HepG2 (cell line): ENCODE results near the gene LRRC63. TPM values are rescaled to one million over a fixed set of nuclear protein-coding genes. Genes with fewer than 3 reads are reported as not detected.
A peak's percentile ranks its signal among the peaks of the same experiment; 100 is the strongest.

Experiments used
- CEBPB ChIP-seq: IDR thresholded peaks from 2 replicates; pipeline ENCODE4 v1.6.1; 2011; ENCODE audit warnings: low read depth, low read length, improper control_type of control experiment, borderline replicate concordance
- CEBPG ChIP-seq: IDR thresholded peaks from 2 replicates; pipeline ENCODE4 v1.6.1; 2016
- ETV6 ChIP-seq: sonication (generic); formaldehyde crosslinking; conservative IDR thresholded peaks from 2 replicates; pipeline ENCODE4 v1.4.0; 2020; ENCODE audit warnings: missing genetic modification reagents
- FOSL2 ChIP-seq: sonication (generic); formaldehyde crosslinking; IDR thresholded peaks from 2 replicates; pipeline ENCODE4 v1.4.0; 2020; ENCODE audit warnings: missing genetic modification reagents
- FOXJ3 ChIP-seq: sonication (generic); formaldehyde crosslinking; IDR thresholded peaks from 2 replicates; pipeline ENCODE4 v1.4.0; 2020; ENCODE audit warnings: missing genetic modification reagents, mild to moderate bottlenecking, borderline replicate concordance
- GABPA ChIP-seq, 2 experiments: IDR thresholded peaks; 2 replicates each; pipeline ENCODE4 v1.6.1; 2011 to 2016; ENCODE audit warnings: low read depth in 2 of 2, low read length in 1 of 2, missing biosample characterization in 1 of 2, missing genetic modification characterization in 1 of 2
- HMG20A ChIP-seq: IDR thresholded peaks from 2 replicates; pipeline ENCODE4 v1.6.1; 2016; ENCODE audit warnings: borderline replicate concordance
- NFIC ChIP-seq: IDR thresholded peaks from 2 replicates; pipeline ENCODE4 v1.6.1; 2012; ENCODE audit warnings: mild to moderate bottlenecking, low read length, inconsistent platforms
- NONO ChIP-seq, 2 experiments: fragments of 450-650 bp in 1 of 2; sonication (generic) in 1 of 2; formaldehyde crosslinking in 1 of 2; IDR thresholded peaks in 1 of 2; conservative IDR thresholded peaks in 1 of 2; 2 replicates each; pipeline versions ENCODE4 v1.6.1 to v1.8.0; 2017 to 2022; ENCODE audit warnings: mild to moderate bottlenecking in 1 of 2, missing genetic modification reagents in 1 of 2, moderate library complexity in 1 of 2
- RXRA ChIP-seq: sonication (generic); formaldehyde crosslinking; IDR thresholded peaks from 2 replicates; pipeline ENCODE4 v1.5.1; 2020; ENCODE audit warnings: missing genetic modification reagents
- SMAD1 ChIP-seq: sonication (generic); formaldehyde crosslinking; IDR thresholded peaks from 2 replicates; pipeline ENCODE4 v1.4.0; 2020; ENCODE audit warnings: missing genetic modification reagents, low read depth, mild to moderate bottlenecking, borderline replicate concordance
- TBX2 ChIP-seq: sonication (generic); formaldehyde crosslinking; IDR thresholded peaks from 2 replicates; pipeline ENCODE4 v1.5.0; 2020; ENCODE audit warnings: missing genetic modification reagents, mild to moderate bottlenecking, borderline replicate concordance
- ZNF335 ChIP-seq: sonication (generic); formaldehyde crosslinking; IDR thresholded peaks from 2 replicates; pipeline ENCODE4 v1.4.0; 2020; ENCODE audit warnings: missing genetic modification reagents
- ZNF607 ChIP-seq: sonication (generic); formaldehyde crosslinking; IDR thresholded peaks from 2 replicates; pipeline ENCODE4 v1.5.1; 2020; ENCODE audit warnings: missing genetic modification reagents, mild to moderate bottlenecking, borderline replicate concordance
- ZNF83 ChIP-seq: sonication (generic); formaldehyde crosslinking; IDR thresholded peaks from 2 replicates; pipeline ENCODE4 v1.4.0; 2020; ENCODE audit warnings: missing genetic modification reagents, mild to moderate bottlenecking, borderline replicate concordance
- ZNF891 ChIP-seq: sonication (generic); formaldehyde crosslinking; IDR thresholded peaks from 2 replicates; pipeline ENCODE4 v1.5.0; 2020; ENCODE audit warnings: mild to moderate bottlenecking, missing genetic modification reagents
- polyA plus RNA-seq, 8 experiments: library from polyadenylated mRNA; depleted of rRNA in 3 of 8; stranded (reverse) in 7 of 8; unstranded in 1 of 8; fragments of >200 nt; fragmentation: Illumina TruSeq in 4 of 8; extraction: Trizol in 4 of 8; gene quantifications; 2 replicates each; pipeline versions ENCODE4 v1.2.1 to v1.2.3, GENCODE V29; 2011 to 2016; ENCODE audit warnings: low read depth in 4 of 8, missing spikeins in 1 of 8, mixed read lengths in 1 of 8; ENCODE audit not compliant: insufficient read depth in 1 of 8
- total RNA-seq, 5 experiments: library from RNA; depleted of rRNA; stranded (reverse); fragments of >200 nt; fragmentation: Illumina TruSeq; extraction: Trizol; gene quantifications; 2 replicates each; pipeline ENCODE4 v1.2.3, GENCODE V29; 2016; ENCODE audit warnings: low read depth in 1 of 5
- TF ChIP-seq, protein P1 (sequence below): sonication (generic); formaldehyde crosslinking; IDR thresholded peaks from 2 replicates; pipeline ENCODE4 v1.5.1; 2020; ENCODE audit warnings: missing genetic modification reagents, mild to moderate bottlenecking, borderline replicate concordance
- TF ChIP-seq, protein P2 (sequence below): sonication (generic); formaldehyde crosslinking; IDR thresholded peaks from 2 replicates; pipeline ENCODE4 v1.5.0; 2020; ENCODE audit warnings: mild to moderate bottlenecking, missing genetic modification reagents
- TF ChIP-seq, protein P3 (sequence below): sonication (generic); formaldehyde crosslinking; IDR thresholded peaks from 2 replicates; pipeline ENCODE4 v1.4.0; 2020; ENCODE audit warnings: missing genetic modification reagents

LRRC63 gene
- total and polyA plus RNA-seq, 2 of the 13 experiments (the other 11 are each of a cell fraction or from before 2014, with no cell fraction given), result not detected

DNA sequence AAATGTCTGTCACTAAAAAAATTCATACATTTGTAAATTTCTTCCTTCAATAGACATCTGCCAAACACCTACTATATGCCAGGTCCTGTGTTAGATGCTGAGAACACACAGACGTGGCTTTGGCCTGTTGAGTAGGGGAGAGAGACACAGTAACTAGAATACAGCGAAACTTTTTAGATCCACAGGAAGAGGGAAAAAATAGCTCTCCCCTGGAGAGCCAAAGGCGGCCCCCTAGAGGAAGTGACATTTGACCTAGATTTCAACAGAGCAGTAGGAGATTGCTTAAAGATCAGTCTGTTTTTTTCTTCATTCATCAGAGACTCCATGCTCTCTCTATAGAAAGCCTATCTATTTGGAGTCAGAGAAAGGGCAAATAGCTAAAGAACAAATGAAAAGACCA, 41.0 kb upstream of the LRRC63 start (continued):
- TF ChIP-seq ETV6 (CRISPR knock-in tag), result no peak
- no peak for TF ChIP-seq ZNF335 (CRISPR knock-in tag)
- TF ChIP-seq ZNF607 (CRISPR knock-in tag), result no peak
- TF ChIP-seq FOXJ3 (CRISPR knock-in tag), result no peak
- TF ChIP-seq CEBPB, result peak; percentile 63; the same call in 1 of the 2 replicates
- TF ChIP-seq RXRA (CRISPR knock-in tag), result no peak
- TF ChIP-seq, protein P1, sequence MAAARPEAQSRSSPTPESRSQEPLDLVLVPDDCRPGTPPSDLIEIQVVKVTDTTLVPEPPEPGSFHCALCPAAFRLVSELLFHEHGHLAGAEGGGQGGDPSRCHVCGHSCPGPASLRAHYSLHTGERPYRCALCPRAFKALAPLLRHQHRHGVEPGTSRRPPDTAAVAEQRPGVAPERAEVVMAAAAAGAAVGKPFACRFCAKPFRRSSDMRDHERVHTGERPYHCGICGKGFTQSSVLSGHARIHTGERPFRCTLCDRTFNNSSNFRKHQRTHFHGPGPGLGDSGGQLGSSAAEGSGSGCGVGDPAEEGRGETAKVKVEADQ, result no peak
- TF ChIP-seq, protein P2, sequence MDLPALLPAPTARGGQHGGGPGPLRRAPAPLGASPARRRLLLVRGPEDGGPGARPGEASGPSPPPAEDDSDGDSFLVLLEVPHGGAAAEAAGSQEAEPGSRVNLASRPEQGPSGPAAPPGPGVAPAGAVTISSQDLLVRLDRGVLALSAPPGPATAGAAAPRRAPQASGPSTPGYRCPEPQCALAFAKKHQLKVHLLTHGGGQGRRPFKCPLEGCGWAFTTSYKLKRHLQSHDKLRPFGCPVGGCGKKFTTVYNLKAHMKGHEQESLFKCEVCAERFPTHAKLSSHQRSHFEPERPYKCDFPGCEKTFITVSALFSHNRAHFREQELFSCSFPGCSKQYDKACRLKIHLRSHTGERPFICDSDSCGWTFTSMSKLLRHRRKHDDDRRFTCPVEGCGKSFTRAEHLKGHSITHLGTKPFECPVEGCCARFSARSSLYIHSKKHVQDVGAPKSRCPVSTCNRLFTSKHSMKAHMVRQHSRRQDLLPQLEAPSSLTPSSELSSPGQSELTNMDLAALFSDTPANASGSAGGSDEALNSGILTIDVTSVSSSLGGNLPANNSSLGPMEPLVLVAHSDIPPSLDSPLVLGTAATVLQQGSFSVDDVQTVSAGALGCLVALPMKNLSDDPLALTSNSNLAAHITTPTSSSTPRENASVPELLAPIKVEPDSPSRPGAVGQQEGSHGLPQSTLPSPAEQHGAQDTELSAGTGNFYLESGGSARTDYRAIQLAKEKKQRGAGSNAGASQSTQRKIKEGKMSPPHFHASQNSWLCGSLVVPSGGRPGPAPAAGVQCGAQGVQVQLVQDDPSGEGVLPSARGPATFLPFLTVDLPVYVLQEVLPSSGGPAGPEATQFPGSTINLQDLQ, result no peak
- TF ChIP-seq SMAD1 (CRISPR knock-in tag), result no peak
- TF ChIP-seq FOSL2 (CRISPR knock-in tag), result no peak
- TF ChIP-seq HMG20A (CRISPR knock-in tag), result 0 out of 2 replicates have a peak, but pooled peaks have one; percentile 30
- no peak for TF ChIP-seq GABPA (IDR thresholded peaks at IDR 0.05; ENCODE audit: low read depth, low read length)
- peak; percentile 39; the same call in 1 of the 2 replicates for TF ChIP-seq GABPA (CRISPR knock-in tag; IDR thresholded peaks at IDR 0.05; ENCODE audit: low read depth)
- TF ChIP-seq, protein P3, sequence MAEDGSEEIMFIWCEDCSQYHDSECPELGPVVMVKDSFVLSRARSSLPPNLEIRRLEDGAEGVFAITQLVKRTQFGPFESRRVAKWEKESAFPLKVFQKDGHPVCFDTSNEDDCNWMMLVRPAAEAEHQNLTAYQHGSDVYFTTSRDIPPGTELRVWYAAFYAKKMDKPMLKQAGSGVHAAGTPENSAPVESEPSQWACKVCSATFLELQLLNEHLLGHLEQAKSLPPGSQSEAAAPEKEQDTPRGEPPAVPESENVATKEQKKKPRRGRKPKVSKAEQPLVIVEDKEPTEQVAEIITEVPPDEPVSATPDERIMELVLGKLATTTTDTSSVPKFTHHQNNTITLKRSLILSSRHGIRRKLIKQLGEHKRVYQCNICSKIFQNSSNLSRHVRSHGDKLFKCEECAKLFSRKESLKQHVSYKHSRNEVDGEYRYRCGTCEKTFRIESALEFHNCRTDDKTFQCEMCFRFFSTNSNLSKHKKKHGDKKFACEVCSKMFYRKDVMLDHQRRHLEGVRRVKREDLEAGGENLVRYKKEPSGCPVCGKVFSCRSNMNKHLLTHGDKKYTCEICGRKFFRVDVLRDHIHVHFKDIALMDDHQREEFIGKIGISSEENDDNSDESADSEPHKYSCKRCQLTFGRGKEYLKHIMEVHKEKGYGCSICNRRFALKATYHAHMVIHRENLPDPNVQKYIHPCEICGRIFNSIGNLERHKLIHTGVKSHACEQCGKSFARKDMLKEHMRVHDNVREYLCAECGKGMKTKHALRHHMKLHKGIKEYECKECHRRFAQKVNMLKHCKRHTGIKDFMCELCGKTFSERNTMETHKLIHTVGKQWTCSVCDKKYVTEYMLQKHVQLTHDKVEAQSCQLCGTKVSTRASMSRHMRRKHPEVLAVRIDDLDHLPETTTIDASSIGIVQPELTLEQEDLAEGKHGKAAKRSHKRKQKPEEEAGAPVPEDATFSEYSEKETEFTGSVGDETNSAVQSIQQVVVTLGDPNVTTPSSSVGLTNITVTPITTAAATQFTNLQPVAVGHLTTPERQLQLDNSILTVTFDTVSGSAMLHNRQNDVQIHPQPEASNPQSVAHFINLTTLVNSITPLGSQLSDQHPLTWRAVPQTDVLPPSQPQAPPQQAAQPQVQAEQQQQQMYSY, result no peak
- no peak for TF ChIP-seq NONO (IDR thresholded peaks at IDR 0.05)
- TF ChIP-seq NONO (CRISPR knock-in tag; conservative IDR thresholded peaks at IDR 0.05), result no peak
- no peak for TF ChIP-seq TBX2
- no peak for TF ChIP-seq ZNF891 (CRISPR knock-in tag)
- TF ChIP-seq NFIC, result no peak
- peak; percentile 57; the same call in 1 of the 2 replicates for TF ChIP-seq CEBPG
- TF ChIP-seq ZNF83 (CRISPR knock-in tag), result no peak
